Measurements from ENCODE around the gene VWF. TPM values are rescaled to one million over a fixed set of nuclear protein-coding genes. Genes with fewer than 3 reads are reported as not detected.
"Not testable (repeated sequence)": the region's sequence is repeated elsewhere in the genome, so short reads cannot be mapped to it uniquely, and the experiment has no call there.

The VWF gene
- total RNA-seq, 2 donors from 2014 or later: 248 to 476 TPM

DNA sequence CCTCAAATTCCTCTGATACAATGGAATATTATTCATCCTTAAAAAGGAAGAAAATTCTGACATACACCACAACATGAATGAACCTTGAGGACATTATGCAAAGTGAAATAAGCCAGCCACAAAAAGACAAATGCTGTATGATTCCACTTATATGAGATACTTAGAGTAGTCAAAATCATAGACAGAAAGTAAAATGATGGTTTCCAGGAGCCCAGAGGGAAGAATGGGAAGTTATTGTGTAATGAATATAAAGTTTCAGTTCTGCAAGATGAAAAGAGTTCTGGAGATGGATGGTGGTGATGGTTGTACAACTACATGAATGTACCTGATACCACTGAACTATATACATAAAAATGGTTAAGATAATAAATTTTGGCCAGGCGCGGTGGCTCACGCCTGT, 18.3 kb downstream of the VWF start:
- Mint-ChIP-seq H3K27me3 (ENCODE audit: insufficient read depth) (no peaks in the 10 kb centered on the region), H3K36me3 (ENCODE audit: low read depth) (peaks cover 78% of the 10 kb centered on the region), H3K27ac (no peak overlapping the region), H3K4me1 (no peaks in the 10 kb centered on the region), H3K4me3 (no peak overlapping the region), H3K9me3 (peaks cover 7% of the 10 kb centered on the region)
- Histone ChIP-seq H3K4me3 (ENCODE audit: low read length) (no peak overlapping the region), H3K36me3 (ENCODE audit: control insufficient read depth, insufficient read depth, low read length) (peaks cover 54% of the 10 kb centered on the region), H3K9me3 (ENCODE audit: control insufficient read depth, low read length) (peaks cover under 1% of the 10 kb centered on the region), H3K9ac (ENCODE audit: extremely low read depth, low read length, poor library complexity, severe bottlenecking) (no peak overlapping the region), H3K27ac (ENCODE audit: low read depth, low read length) (no peak overlapping the region), H3K27me3 (ENCODE audit: control insufficient read depth, insufficient read depth, low read length, poor library complexity, severe bottlenecking) (no peaks in the 10 kb centered on the region), H3K4me1 (ENCODE audit: control insufficient read depth, insufficient read depth, low read length) (no peaks in the 10 kb centered on the region)
- TF ChIP-seq, protein P1, sequence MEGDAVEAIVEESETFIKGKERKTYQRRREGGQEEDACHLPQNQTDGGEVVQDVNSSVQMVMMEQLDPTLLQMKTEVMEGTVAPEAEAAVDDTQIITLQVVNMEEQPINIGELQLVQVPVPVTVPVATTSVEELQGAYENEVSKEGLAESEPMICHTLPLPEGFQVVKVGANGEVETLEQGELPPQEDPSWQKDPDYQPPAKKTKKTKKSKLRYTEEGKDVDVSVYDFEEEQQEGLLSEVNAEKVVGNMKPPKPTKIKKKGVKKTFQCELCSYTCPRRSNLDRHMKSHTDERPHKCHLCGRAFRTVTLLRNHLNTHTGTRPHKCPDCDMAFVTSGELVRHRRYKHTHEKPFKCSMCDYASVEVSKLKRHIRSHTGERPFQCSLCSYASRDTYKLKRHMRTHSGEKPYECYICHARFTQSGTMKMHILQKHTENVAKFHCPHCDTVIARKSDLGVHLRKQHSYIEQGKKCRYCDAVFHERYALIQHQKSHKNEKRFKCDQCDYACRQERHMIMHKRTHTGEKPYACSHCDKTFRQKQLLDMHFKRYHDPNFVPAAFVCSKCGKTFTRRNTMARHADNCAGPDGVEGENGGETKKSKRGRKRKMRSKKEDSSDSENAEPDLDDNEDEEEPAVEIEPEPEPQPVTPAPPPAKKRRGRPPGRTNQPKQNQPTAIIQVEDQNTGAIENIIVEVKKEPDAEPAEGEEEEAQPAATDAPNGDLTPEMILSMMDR (conservative IDR thresholded peaks at IDR 0.05): no peak
- no peak for DNase-seq
- 93 to 97% methylated on average over 3 of the region's 3 CpGs for WGBS, 2 experiments (ENCODE audit: insufficient coverage in 1 of 2, insufficient read length in 1 of 2)

DNA sequence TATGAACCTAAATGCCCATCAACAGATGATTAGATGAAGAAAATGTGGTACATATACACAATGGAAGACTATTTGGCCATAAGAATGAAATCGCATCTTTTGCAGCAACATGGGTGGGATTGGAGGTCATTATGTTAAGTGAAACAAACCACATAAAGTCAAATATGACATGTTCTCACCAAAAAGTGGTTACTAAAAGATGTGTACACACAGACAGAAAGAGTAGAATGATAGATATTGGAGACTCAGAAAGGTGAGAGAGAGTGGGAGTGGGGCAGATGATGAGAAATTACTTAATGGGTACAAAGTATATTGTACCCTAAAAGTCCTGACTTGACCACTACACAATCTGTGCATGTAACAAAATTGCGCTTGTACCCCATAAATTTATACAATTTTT, 19.6 kb downstream of the VWF start:
- Mint-ChIP-seq H3K4me1 (no peaks in the 10 kb centered on the region), H3K27me3 (ENCODE audit: insufficient read depth) (no peaks in the 10 kb centered on the region), H3K9me3 (peaks cover 10% of the 10 kb centered on the region), H3K4me3 (no peak overlapping the region), H3K27ac (no peak overlapping the region), H3K36me3 (ENCODE audit: low read depth) (peaks cover 71% of the 10 kb centered on the region)
- no peak for DNase-seq
- TF ChIP-seq, protein P1 (conservative IDR thresholded peaks at IDR 0.05): no peak
- H3K4me1 ChIP-seq (ENCODE audit: control insufficient read depth, insufficient read depth, low read length): no peaks in the 10 kb centered on the region
- H3K9ac ChIP-seq (ENCODE audit: extremely low read depth, low read length, poor library complexity, severe bottlenecking): no peak overlapping the region
- peaks cover 5% of the 10 kb centered on the region for H3K9me3 ChIP-seq (ENCODE audit: control insufficient read depth, low read length)
- no peak overlapping the region for H3K4me3 ChIP-seq (ENCODE audit: low read length)
- 95 to 100% methylated on average over 2 of the region's 2 CpGs for WGBS, 2 experiments (ENCODE audit: insufficient coverage in 1 of 2, insufficient read length in 1 of 2)
- peaks cover 44% of the 10 kb centered on the region for H3K36me3 ChIP-seq (ENCODE audit: control insufficient read depth, insufficient read depth, low read length)
- H3K27ac ChIP-seq (ENCODE audit: low read depth, low read length): no peak overlapping the region
- H3K27me3 ChIP-seq (ENCODE audit: control insufficient read depth, insufficient read depth, low read length, poor library complexity, severe bottlenecking): no peaks in the 10 kb centered on the region

DNA sequence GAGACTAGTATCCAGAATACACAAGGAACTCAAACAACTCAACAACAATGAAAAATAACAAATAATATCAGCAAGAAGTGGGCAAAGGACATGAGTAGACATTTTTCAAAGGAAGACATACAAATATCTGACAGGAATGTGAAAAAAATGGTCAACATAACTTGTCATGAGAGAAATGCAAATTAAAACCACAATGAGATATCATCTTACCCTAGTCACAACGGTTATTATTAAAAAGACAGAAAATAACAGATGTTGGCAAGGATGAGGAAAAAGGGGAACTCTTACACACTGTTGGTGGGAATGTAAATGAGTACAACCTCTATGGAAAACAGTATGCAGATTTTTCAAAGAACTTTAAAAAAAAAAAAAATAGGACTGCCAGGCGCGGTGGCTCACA, 20.4 kb downstream of the VWF start:
- no peak overlapping the region for H3K27ac Mint-ChIP-seq
- no peak overlapping the region for H3K27ac ChIP-seq (ENCODE audit: low read depth, low read length)
- WGBS, 2 experiments (ENCODE audit: insufficient coverage in 1 of 2, insufficient read length in 1 of 2): 100% methylated on average over 2 of the region's 3 CpGs; no CpG with 5 or more reads in 1 of the 2 experiments
- H3K4me3 ChIP-seq (ENCODE audit: low read length): no peak overlapping the region
- no peak overlapping the region for H3K4me3 Mint-ChIP-seq
- H3K27me3 Mint-ChIP-seq (ENCODE audit: insufficient read depth): no peaks in the 10 kb centered on the region
- peaks cover 5% of the 10 kb centered on the region for H3K9me3 ChIP-seq (ENCODE audit: control insufficient read depth, low read length)
- H3K4me1 ChIP-seq (ENCODE audit: control insufficient read depth, insufficient read depth, low read length): no peaks in the 10 kb centered on the region
- peaks cover 9% of the 10 kb centered on the region for H3K9me3 Mint-ChIP-seq
- peaks cover 37% of the 10 kb centered on the region for H3K36me3 ChIP-seq (ENCODE audit: control insufficient read depth, insufficient read depth, low read length)
- no peak overlapping the region for H3K9ac ChIP-seq (ENCODE audit: extremely low read depth, low read length, poor library complexity, severe bottlenecking)
- H3K4me1 Mint-ChIP-seq: no peaks in the 10 kb centered on the region
- no peak for DNase-seq
- peaks cover 68% of the 10 kb centered on the region for H3K36me3 Mint-ChIP-seq (ENCODE audit: low read depth)
- TF ChIP-seq, protein P1 (conservative IDR thresholded peaks at IDR 0.05): no peak
- H3K27me3 ChIP-seq (ENCODE audit: control insufficient read depth, insufficient read depth, low read length, poor library complexity, severe bottlenecking): no peaks in the 10 kb centered on the region

DNA sequence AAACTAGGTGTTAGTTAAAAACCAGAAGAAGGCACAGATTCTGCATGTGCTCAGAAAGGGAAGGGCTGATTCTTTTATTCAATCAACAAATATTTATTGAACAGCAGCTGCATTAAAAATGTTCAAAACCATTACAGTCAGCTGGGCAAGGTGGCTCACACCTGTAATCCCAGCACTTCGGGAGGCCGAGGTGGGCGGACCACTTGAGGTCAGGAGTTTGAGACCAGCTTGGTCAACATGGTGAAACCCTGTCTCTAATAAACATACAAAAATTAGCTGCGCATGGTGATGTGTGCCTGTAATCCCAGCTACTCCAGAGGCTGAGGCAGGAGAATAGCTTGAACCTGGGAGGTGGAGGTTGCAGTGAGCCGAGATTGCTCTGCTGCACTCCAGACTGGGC, 22.4 kb downstream of the VWF start:
- WGBS, 2 experiments (ENCODE audit: insufficient coverage in 1 of 2, insufficient read length in 1 of 2): 93 to 99% methylated on average over 4 to 5 of the region's 5 CpGs
- H3K36me3 ChIP-seq (ENCODE audit: control insufficient read depth, insufficient read depth, low read length): peaks cover 37% of the 10 kb centered on the region
- not testable (repeated sequence) for H3K27me3 ChIP-seq (ENCODE audit: control insufficient read depth, insufficient read depth, low read length, poor library complexity, severe bottlenecking); H3K9me3 ChIP-seq (ENCODE audit: control insufficient read depth, low read length); H3K27ac Mint-ChIP-seq; H3K27ac ChIP-seq (ENCODE audit: low read depth, low read length); H3K4me1 ChIP-seq (ENCODE audit: control insufficient read depth, insufficient read depth, low read length); H3K4me3 Mint-ChIP-seq; H3K4me3 ChIP-seq (ENCODE audit: low read length); H3K4me1 Mint-ChIP-seq; H3K9ac ChIP-seq (ENCODE audit: extremely low read depth, low read length, poor library complexity, severe bottlenecking); H3K9me3 Mint-ChIP-seq; H3K27me3 Mint-ChIP-seq (ENCODE audit: insufficient read depth)
- peaks cover 74% of the 10 kb centered on the region for H3K36me3 Mint-ChIP-seq (ENCODE audit: low read depth)
- peak; percentile 24 for DNase-seq
